ENCODE data around the gene POLR1E. TPM values are rescaled to one million over a fixed set of nuclear protein-coding genes. Genes with fewer than 3 reads are reported as not detected.

The POLR1E gene
- total RNA-seq, 1 donor from 2014 or later, result 23.2 TPM

DNA sequence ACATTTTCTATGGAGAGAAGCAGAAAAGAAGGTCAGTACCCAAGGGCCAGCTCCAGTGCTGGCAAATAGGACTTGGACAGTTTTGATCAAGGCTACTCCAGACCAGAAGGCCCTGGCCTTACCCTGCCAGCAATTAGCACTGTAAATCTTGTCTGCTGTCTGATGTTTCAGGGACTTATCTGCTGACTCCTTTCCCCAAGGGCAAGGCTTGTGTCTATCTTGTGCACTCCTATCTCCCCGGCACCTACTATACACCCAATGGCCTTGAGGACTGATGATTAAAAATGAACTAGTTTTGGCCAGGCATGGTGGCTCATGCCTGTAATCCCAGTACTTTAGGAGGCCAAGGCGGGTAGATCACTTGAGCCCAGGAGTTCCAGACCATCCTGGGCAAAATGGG lies 37.2 kb downstream of the POLR1E start:
- TF ChIP-seq, protein P1, sequence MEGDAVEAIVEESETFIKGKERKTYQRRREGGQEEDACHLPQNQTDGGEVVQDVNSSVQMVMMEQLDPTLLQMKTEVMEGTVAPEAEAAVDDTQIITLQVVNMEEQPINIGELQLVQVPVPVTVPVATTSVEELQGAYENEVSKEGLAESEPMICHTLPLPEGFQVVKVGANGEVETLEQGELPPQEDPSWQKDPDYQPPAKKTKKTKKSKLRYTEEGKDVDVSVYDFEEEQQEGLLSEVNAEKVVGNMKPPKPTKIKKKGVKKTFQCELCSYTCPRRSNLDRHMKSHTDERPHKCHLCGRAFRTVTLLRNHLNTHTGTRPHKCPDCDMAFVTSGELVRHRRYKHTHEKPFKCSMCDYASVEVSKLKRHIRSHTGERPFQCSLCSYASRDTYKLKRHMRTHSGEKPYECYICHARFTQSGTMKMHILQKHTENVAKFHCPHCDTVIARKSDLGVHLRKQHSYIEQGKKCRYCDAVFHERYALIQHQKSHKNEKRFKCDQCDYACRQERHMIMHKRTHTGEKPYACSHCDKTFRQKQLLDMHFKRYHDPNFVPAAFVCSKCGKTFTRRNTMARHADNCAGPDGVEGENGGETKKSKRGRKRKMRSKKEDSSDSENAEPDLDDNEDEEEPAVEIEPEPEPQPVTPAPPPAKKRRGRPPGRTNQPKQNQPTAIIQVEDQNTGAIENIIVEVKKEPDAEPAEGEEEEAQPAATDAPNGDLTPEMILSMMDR (conservative IDR thresholded peaks at IDR 0.05; ENCODE audit: low read depth, low read length), result no peak
- no peak overlapping the region for H3K4me3 ChIP-seq (ENCODE audit: low read depth, low read length)
- no peak for DNase-seq (ENCODE audit: low read depth)

DNA sequence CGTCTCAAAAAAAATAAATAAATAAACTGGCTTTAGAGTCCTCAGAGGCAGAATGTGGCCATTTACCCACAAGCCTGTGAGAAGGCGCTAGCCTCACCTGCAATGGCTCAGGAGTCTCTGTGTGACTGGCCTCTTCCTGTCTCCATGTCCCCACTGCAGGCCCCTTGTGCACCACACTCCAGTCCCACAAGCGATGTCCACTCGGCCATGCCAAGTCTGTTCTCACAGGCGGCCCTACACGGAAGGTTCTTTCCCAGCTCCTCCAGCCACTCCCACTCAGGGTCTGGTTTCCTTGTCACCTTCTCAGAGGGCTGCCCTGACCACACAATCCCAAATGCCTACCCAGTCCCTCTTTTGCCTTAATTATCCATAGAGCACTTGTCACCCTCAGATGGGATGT lies 38.2 kb downstream of the POLR1E start:
- no peak overlapping the region for H3K4me3 ChIP-seq (ENCODE audit: low read depth, low read length)
- TF ChIP-seq, protein P1 (conservative IDR thresholded peaks at IDR 0.05; ENCODE audit: low read depth, low read length), result no peak
- no peak for DNase-seq (ENCODE audit: low read depth)

DNA sequence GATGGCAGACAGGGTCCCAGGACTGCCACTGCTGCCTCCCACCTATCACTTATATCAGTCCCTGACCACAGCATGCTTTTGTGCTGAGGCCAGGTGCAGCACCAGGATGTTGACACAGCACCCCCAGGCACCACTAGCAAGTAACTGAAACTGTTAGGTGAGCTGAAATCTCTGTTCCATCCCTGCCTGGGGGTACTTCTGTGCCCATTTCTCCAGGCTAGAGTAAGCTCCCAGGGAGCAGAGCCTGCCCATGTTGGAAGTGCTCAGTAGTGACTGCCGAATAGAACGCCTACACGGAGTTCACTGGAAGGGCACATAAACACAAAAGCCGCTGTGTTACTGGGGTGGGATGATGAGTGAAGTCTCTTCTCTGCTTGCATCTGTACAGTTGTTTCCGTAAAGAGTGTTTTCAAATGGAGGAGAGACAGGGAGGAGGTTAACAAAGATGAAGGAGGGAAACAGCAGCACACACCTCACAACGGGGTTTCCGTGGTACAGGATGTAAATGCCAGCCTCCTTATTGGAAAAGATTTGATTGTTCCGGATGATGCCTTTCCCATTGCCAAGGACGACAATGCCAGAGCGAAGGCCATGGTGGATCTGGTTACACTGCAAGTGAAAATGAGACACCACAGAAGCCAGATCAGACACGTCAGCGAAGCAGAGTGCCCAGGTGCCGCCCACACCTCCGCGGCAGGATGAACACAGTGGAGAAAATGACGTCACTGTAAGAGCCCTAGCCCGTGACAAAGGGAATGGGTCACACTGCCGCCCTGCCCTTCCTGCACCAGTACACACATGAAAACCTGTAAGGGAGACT lies 43.1 kb downstream of the POLR1E start:
- TF ChIP-seq, protein P1 (conservative IDR thresholded peaks at IDR 0.05; ENCODE audit: low read depth, low read length), result no peak
- no peak for DNase-seq (ENCODE audit: low read depth)
- H3K4me3 ChIP-seq (ENCODE audit: low read depth, low read length), result no peak overlapping the region

DNA sequence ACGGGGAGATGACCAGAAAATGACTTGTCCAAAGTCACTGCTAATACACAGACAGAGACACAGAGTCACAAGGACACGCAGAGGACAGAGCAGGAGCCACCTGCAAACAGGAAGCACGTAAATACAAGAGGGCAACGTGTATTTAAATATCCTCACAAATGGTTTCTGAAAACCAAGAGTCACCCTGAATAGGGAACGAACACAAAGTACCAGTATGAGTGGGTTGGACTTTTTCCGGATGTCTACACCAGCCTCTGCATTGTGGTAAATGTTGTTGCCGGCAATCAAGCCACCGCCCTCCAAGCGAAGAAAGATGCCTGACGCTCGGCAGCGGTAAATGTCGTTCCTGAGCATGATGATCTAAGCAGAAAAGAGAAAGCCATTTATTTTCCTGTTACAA lies 46.0 kb downstream of the POLR1E start:
- TF ChIP-seq, protein P1 (conservative IDR thresholded peaks at IDR 0.05; ENCODE audit: low read depth, low read length), result no peak
- H3K4me3 ChIP-seq (ENCODE audit: low read depth, low read length), result no peak overlapping the region

DNA sequence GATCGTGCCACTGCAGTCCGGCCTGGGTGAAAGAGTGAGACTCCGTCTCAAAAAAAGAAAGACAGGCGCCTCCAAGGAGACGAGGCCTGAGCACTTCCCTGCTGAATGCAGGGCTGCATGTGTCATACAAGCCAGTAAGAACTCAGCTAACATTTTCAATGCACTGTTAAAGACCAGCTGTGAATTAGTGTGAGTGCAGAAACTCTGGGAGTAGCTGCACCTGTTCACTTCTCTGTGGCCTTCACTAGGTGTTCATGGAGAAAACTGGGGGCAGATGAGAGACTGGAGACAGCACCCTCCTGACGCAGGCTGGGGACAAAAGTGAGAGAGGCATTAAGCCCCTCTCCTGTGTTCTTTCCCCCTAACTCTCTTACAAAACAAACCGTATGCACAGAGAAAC lies 48.7 kb downstream of the POLR1E start:
- TF ChIP-seq, protein P1 (conservative IDR thresholded peaks at IDR 0.05; ENCODE audit: low read depth, low read length), result no peak
- H3K4me3 ChIP-seq (ENCODE audit: low read depth, low read length), result no peak overlapping the region
- DNase-seq (ENCODE audit: low read depth), result no peak

More for the DNA sequence above, 46.0 kb downstream of the POLR1E start:
- DNase-seq (ENCODE audit: low read depth), result no peak

DNA sequence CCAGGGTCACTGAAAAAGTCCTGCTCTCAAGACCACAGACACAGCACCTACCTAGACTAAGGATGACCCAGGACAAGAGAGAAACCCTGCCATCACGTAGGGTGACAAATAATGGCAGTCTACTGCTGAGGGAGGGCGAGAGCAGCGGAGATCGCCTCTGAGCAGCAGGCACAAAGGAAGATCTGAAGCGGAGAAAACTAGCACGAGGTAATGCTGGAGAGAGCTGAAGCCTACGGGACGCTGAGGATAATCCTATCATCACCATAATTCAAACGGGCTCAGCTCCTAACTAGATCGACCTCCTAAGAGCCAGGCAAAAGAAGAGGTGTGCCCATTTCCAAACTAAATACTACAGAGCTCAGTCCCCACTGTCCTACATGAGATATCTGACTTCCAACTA lies 49.2 kb downstream of the POLR1E start:
- no peak for DNase-seq (ENCODE audit: low read depth)
- H3K4me3 ChIP-seq (ENCODE audit: low read depth, low read length), result no peak overlapping the region
- TF ChIP-seq, protein P1 (conservative IDR thresholded peaks at IDR 0.05; ENCODE audit: low read depth, low read length), result no peak

DNA sequence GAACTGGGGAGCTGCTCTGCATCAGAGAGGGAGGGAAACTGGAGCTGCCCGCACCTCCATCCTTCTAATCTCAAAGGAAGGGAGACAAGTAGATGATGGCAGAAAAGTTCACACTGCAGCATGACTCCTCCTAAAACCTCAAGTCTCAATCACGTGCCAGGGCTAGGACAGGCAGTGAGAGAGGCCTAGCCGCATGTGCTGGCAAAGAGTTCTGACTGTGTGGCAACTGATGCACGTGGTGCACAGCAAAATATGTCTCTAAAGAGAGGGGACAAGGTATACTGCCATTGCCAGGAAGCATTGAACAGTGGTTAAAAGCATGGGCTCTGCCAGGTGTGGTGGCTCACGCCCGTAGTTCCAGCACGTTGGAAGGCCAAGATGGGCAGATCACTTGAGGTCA lies 52.4 kb downstream of the POLR1E start:
- H3K4me3 ChIP-seq (ENCODE audit: low read depth, low read length), result no peak overlapping the region
- TF ChIP-seq, protein P1 (conservative IDR thresholded peaks at IDR 0.05; ENCODE audit: low read depth, low read length), result no peak
- no peak for DNase-seq (ENCODE audit: low read depth)

Measured in epithelial cell of proximal tubule (primary cell).